Liver (tissue), 9 donors: ENCODE results near the gene C7. TPM values are rescaled to one million over a fixed set of nuclear protein-coding genes. Genes with fewer than 3 reads are reported as not detected.
A peak's percentile ranks its signal among the peaks of the same experiment; 100 is the strongest.

ENCODE experiments used
- DNase-seq: peaks from one replicate; pipeline ENCODE4 v3.0.0-alpha.2; 2017; ENCODE audit warnings: low spot score
- H3K27ac ChIP-seq, 2 donors: one replicate each; pipeline ENCODE4 v1.7.0; 2013; ENCODE audit warnings: inconsistent platforms in 2 of 2, low read length in 2 of 2, control low read depth in 1 of 2, low read depth in 1 of 2, mild to moderate bottlenecking in 1 of 2
- H3K27me3 ChIP-seq, 4 donors: one replicate each; pipeline versions ENCODE4 v1.6.1 to v1.7.0; 2013; ENCODE audit warnings: low read length in 3 of 4, inconsistent platforms in 1 of 4, mild to moderate bottlenecking in 1 of 4, moderate library complexity in 1 of 4; ENCODE audit not compliant: control insufficient read depth in 4 of 4, insufficient read depth in 4 of 4
- H3K36me3 ChIP-seq, 4 donors: one replicate each; pipeline versions ENCODE4 v1.6.1 to v1.7.0; 2013; ENCODE audit warnings: low read length in 3 of 4, mild to moderate bottlenecking in 3 of 4, low read depth in 1 of 4, moderate library complexity in 1 of 4; ENCODE audit not compliant: control insufficient read depth in 4 of 4, insufficient read depth in 3 of 4
- H3K4me1 ChIP-seq, 4 donors: one replicate each; pipeline versions ENCODE4 v1.6.1 to v1.7.0; 2013; ENCODE audit warnings: low read length in 3 of 4, mild to moderate bottlenecking in 3 of 4, moderate library complexity in 1 of 4; ENCODE audit not compliant: control insufficient read depth in 4 of 4, insufficient read depth in 4 of 4
- H3K4me3 ChIP-seq, 3 donors: one replicate each; pipeline versions ENCODE4 v1.6.1 to v1.7.0; 2013; ENCODE audit warnings: low read length in 3 of 3, control low read depth in 1 of 3, low read depth in 1 of 3, mild to moderate bottlenecking in 1 of 3
- H3K9ac ChIP-seq, 2 donors: one replicate each; pipeline ENCODE4 v1.7.0; 2013; ENCODE audit warnings: low read length in 2 of 2, mild to moderate bottlenecking in 2 of 2, moderate library complexity in 2 of 2, control low read depth in 1 of 2, low read depth in 1 of 2
- H3K9me3 ChIP-seq, 4 donors: one replicate each; pipeline versions ENCODE4 v1.6.1 to v1.7.0; 2013; ENCODE audit warnings: low read length in 3 of 4; ENCODE audit not compliant: control insufficient read depth in 4 of 4
- EGR1 ChIP-seq, 2 donors: IDR thresholded peaks; 2 replicates each; pipeline ENCODE4 v1.6.1; 2016 to 2018; ENCODE audit warnings: antibody characterized with exemption in 2 of 2, low read depth in 2 of 2
- FOXA1 ChIP-seq: IDR thresholded peaks from 2 replicates; pipeline ENCODE4 v1.6.1; 2016; ENCODE audit warnings: antibody characterized with exemption
- GABPA ChIP-seq, 2 donors: IDR thresholded peaks in 1 of 2; conservative IDR thresholded peaks in 1 of 2; 2 replicates each; pipeline ENCODE4 v1.6.1; 2016; ENCODE audit warnings: antibody characterized with exemption in 2 of 2, mild to moderate bottlenecking in 1 of 2, moderate library complexity in 1 of 2
- HNF4A ChIP-seq, 2 donors: conservative IDR thresholded peaks; 2 replicates each; pipeline ENCODE4 v1.6.1; 2016; ENCODE audit warnings: antibody characterized with exemption in 2 of 2, mild to moderate bottlenecking in 2 of 2
- JUND ChIP-seq, 2 donors: IDR thresholded peaks; 2 replicates each; pipeline ENCODE4 v1.6.1; 2016; ENCODE audit warnings: antibody characterized with exemption in 2 of 2
- NR2F2 ChIP-seq: IDR thresholded peaks from 2 replicates; pipeline ENCODE4 v1.6.1; 2016; ENCODE audit warnings: antibody characterized with exemption
- RAD21 ChIP-seq, 2 donors: IDR thresholded peaks; 2 replicates each; pipeline ENCODE4 v1.6.1; 2016; ENCODE audit warnings: antibody characterized with exemption in 2 of 2, mild to moderate bottlenecking in 2 of 2
- REST ChIP-seq: IDR thresholded peaks from 2 replicates; pipeline ENCODE4 v1.6.1; 2016; ENCODE audit warnings: antibody characterized with exemption, mild to moderate bottlenecking
- RXRA ChIP-seq, 2 donors: IDR thresholded peaks; 2 replicates each; pipeline ENCODE4 v1.6.1; 2017 to 2018; ENCODE audit warnings: antibody characterized with exemption in 2 of 2, mild to moderate bottlenecking in 1 of 2
- SP1 ChIP-seq: IDR thresholded peaks from 2 replicates; pipeline ENCODE4 v1.6.1; 2018; ENCODE audit warnings: antibody characterized with exemption, mild to moderate bottlenecking
- YY1 ChIP-seq: IDR thresholded peaks from 2 replicates; pipeline ENCODE4 v1.6.1; 2016; ENCODE audit warnings: antibody characterized with exemption, mild to moderate bottlenecking
- ZBTB33 ChIP-seq: IDR thresholded peaks from 2 replicates; pipeline ENCODE4 v1.6.1; 2016; ENCODE audit warnings: antibody characterized with exemption
- WGBS: extraction: QIAGEN DNeasy Blood & Tissue Kit; methylation state at CpG from one replicate; pipeline ENCODE4 v1.1.7; 2013; 5-methylcytosine and 5-hydroxymethylcytosine counted together
- polyA plus RNA-seq, 2 donors: library from polyadenylated mRNA; stranded (reverse) in 1 of 2; unstranded in 1 of 2; fragments of 200-250 nt in 1 of 2; fragments of >200 nt in 1 of 2; fragmentation: Nextera tagmentation in 1 of 2; extraction: Ambion mirVana in 1 of 2; gene quantifications; one replicate each; pipeline versions ENCODE4 v1.2.1 to v1.2.3, GENCODE V29; 2013 to 2015
- total RNA-seq, 2 donors: library from RNA; depleted of rRNA; stranded (reverse); fragments of >200 nt; gene quantifications; one replicate each; pipeline ENCODE4 v1.2.3, GENCODE V29; 2014
- TF ChIP-seq, protein P1 (sequence below): IDR thresholded peaks from 2 replicates; pipeline ENCODE4 v1.6.1; 2016; ENCODE audit warnings: antibody characterized with exemption
- donor health status: healthy.
- donor health status: healthy.
- donor health status: healthy.
- donor health status: healthy.
- donor health status: healthy.

Gene C7
- total and polyA plus RNA-seq, 4 donors: 25.5 to 268 (median 110) TPM

DNA sequence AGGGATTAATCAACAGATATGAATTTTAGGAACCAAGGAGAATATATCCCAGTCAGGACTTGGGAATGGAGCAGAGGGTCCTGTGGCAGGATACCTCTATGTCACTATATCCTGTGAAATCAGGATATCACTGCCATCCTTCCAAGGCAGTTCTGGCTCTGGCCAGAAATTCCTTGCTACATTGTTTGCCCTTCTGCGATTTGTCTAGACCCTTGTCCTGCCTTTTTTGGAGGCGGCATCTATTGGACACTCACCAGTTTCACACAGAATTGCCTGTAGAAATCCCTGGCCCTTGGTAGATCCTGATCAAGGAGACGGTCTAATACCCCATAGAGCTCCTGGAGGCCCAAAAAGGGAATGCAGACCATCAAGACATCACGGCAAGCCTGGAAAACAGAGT is 90.7 kb downstream of the C7 start (continued):
- no peak for TF ChIP-seq FOXA1

- no peaks in the 10 kb centered on the region for H3K9me3 ChIP-seq
- H3K36me3 ChIP-seq: no peaks in the 10 kb centered on the region
- H3K4me1 ChIP-seq: peaks cover 2 to 36% (median 21%) of the 10 kb centered on the region in 4 donors
- H3K4me3 ChIP-seq: no peak overlapping the region
- H3K27me3 ChIP-seq: no peaks in the 10 kb centered on the region
- no peak for DNase-seq
- H3K9ac ChIP-seq: no peak overlapping the region
- TF ChIP-seq HNF4A (conservative IDR thresholded peaks at IDR 0.05): peak; percentile 56 to 64
- peak; percentile 67 to 69 for TF ChIP-seq RXRA (IDR thresholded peaks at IDR 0.05)
- TF ChIP-seq, protein P1, sequence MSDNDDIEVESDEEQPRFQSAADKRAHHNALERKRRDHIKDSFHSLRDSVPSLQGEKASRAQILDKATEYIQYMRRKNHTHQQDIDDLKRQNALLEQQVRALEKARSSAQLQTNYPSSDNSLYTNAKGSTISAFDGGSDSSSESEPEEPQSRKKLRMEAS: no peak
- peak; percentile 52 for TF ChIP-seq YY1
- TF ChIP-seq SP1: peak; percentile 61
- TF ChIP-seq RAD21 (IDR thresholded peaks at IDR 0.05): peak; percentile 23 to 38
- TF ChIP-seq ZBTB33: peak; percentile 31
- no peak for TF ChIP-seq NR2F2
- TF ChIP-seq JUND (IDR thresholded peaks at IDR 0.05): peak; percentile 34 to 43
- peak; percentile 23 for TF ChIP-seq REST
- TF ChIP-seq GABPA (IDR thresholded peaks at IDR 0.05 in 1 of 2, conservative IDR thresholded peaks at IDR 0.05 in 1 of 2): no peak
- 15% methylated on average over 3 of the region's 3 CpGs for WGBS
- H3K27ac ChIP-seq: peak overlapping the region; percentile 68
These were observed 94.5 kb downstream of the C7 start for GRCh38 chr5:41003670-41004376.

DNA sequence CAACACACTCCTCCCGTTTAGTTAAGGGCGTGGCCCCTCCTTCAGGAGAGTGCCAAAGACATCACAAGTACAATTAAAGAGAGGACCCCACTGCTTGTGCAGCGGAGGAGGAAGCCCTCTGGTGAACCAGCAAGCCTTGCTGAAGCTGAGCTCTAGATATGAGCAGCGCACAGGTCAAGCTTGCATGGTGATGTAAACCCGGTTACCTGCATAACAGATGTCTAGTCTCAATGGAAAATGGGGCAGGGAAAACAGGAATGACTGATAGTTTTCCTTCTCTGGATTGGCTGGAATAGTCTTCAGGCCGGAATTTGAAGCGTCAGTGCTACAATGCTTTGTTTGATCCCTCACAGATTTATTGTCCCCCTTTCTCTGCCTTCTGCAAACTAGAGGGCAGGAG is 95.6 kb downstream of the C7 start:
- Histone ChIP-seq H3K27me3 (no peaks in the 10 kb centered on the region), H3K36me3 (no peaks in the 10 kb centered on the region), H3K27ac (no peak overlapping the region), H3K9ac (no peak overlapping the region), H3K4me1 (peaks cover 2 to 25% (median 16%) of the 10 kb centered on the region in 4 donors), H3K9me3 (no peaks in the 10 kb centered on the region), H3K4me3 (no peak overlapping the region)
- no peak for DNase-seq
- WGBS: 95% methylated on average over 7 of the region's 7 CpGs
- no peak for TF ChIP-seq SP1
- TF ChIP-seq EGR1 (IDR thresholded peaks at IDR 0.05; ENCODE audit: low read depth in 2 of 2): no peak
- TF ChIP-seq, protein P1: no peak
- no peak for TF ChIP-seq ZBTB33
- no peak for TF ChIP-seq REST
- no peak for TF ChIP-seq YY1
- no peak for TF ChIP-seq FOXA1
